Uterus (tissue), 4 donors: ENCODE results near the gene NUP54. TPM values are rescaled to one million over a fixed set of nuclear protein-coding genes. Genes with fewer than 3 reads are reported as not detected.

Source experiments
- DNase-seq, 2 donors: peaks; one replicate each; pipeline ENCODE4 v3.0.0-alpha.2; 2019 to 2020
- H3K27ac ChIP-seq, 2 donors: fragments of 200-600 bp; sonication (generic); 1 replicate in 1 of 2; 2 replicates in 1 of 2; pipeline ENCODE4 v1.5.1; 2016 to 2018
- H3K27me3 ChIP-seq, 2 donors: fragments of 200-600 bp; sonication (generic); one replicate each; pipeline ENCODE4 v1.5.1; 2018 to 2019; ENCODE audit warnings: control low read depth in 1 of 2
- H3K36me3 ChIP-seq, 2 donors: fragments of 200-600 bp; sonication (generic); one replicate each; pipeline ENCODE4 v1.5.1; 2019; ENCODE audit warnings: control low read depth in 1 of 2
- H3K4me1 ChIP-seq, 2 donors: fragments of 200-600 bp; sonication (generic); one replicate each; pipeline ENCODE4 v1.5.1; 2018 to 2019; ENCODE audit warnings: control low read depth in 1 of 2
- H3K4me3 ChIP-seq, 2 donors: fragments of 200-600 bp; sonication (generic); 1 replicate in 1 of 2; 2 replicates in 1 of 2; pipeline ENCODE4 v1.5.1; 2018 to 2019; ENCODE audit warnings: mild to moderate bottlenecking in 1 of 2
- H3K9me3 ChIP-seq, 2 donors: fragments of 200-600 bp; sonication (generic); one replicate each; pipeline ENCODE4 v1.5.1; 2019; ENCODE audit warnings: control low read depth in 1 of 2
- POLR2A ChIP-seq, 2 donors: fragments of 450-650 bp; IDR thresholded peaks; one replicate each; pipeline ENCODE4 v1.6.1; 2016; ENCODE audit warnings: antibody characterized with exemption in 2 of 2, mild to moderate bottlenecking in 1 of 2, moderate library complexity in 1 of 2
- intact Hi-C: fragments of 100-400 bp; cut with DNase I; formaldehyde crosslinking; loops from one replicate; pipeline ENCODE4 v1.15.1; 2023; ENCODE audit warnings: low total_unique reads
- total RNA-seq, 4 donors: library from RNA; depleted of rRNA in 3 of 4; stranded (reverse); fragments of >200 nt in 3 of 4; gene quantifications; one replicate each; pipeline versions ENCODE4 v1.1.0 to v1.2.4, GENCODE V29; 2014 to 2023
- TF ChIP-seq, protein P1 (sequence below), 4 experiments: fragments of 200-600 bp in 2 of 4; fragments of 450-650 bp in 2 of 4; sonication (generic) in 2 of 4; IDR thresholded peaks; one replicate each; pipeline ENCODE4 v1.5.1; 2016 to 2019; ENCODE audit warnings: antibody characterized with exemption in 4 of 4, mild to moderate bottlenecking in 2 of 4, moderate library complexity in 1 of 4
- donor health status: DM: yes; HTN: yes; CAD: no.

The NUP54 gene
- total RNA-seq, 4 donors from 2014 or later = 31.2 to 99.5 (median 62.6) TPM

GRCh38 chr4:76179398-76180318, 31.5 kb upstream of the NUP54 start:
- intact Hi-C loops = no loop called here
- no peaks in the 10 kb centered on the region for H3K36me3 ChIP-seq
- no peak for TF ChIP-seq POLR2A (IDR thresholded peaks at IDR 0.05)
- TF ChIP-seq, protein P1, sequence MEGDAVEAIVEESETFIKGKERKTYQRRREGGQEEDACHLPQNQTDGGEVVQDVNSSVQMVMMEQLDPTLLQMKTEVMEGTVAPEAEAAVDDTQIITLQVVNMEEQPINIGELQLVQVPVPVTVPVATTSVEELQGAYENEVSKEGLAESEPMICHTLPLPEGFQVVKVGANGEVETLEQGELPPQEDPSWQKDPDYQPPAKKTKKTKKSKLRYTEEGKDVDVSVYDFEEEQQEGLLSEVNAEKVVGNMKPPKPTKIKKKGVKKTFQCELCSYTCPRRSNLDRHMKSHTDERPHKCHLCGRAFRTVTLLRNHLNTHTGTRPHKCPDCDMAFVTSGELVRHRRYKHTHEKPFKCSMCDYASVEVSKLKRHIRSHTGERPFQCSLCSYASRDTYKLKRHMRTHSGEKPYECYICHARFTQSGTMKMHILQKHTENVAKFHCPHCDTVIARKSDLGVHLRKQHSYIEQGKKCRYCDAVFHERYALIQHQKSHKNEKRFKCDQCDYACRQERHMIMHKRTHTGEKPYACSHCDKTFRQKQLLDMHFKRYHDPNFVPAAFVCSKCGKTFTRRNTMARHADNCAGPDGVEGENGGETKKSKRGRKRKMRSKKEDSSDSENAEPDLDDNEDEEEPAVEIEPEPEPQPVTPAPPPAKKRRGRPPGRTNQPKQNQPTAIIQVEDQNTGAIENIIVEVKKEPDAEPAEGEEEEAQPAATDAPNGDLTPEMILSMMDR (IDR thresholded peaks at IDR 0.05) = peak; percentile 75 to 96 (median 85)
- H3K27ac ChIP-seq = peak overlapping the region; percentile 23 to 36
- H3K27me3 ChIP-seq = no peaks in the 10 kb centered on the region
- H3K4me1 ChIP-seq = no peaks in the 10 kb centered on the region
- no peak overlapping the region for H3K4me3 ChIP-seq
- no peaks in the 10 kb centered on the region for H3K9me3 ChIP-seq
- DNase-seq = peak; percentile 80 to 86

GRCh38 chr4:76178296-76178695, 30.1 kb upstream of the NUP54 start:
- Histone ChIP-seq H3K36me3 (no peaks in the 10 kb centered on the region), H3K4me1 (no peaks in the 10 kb centered on the region), H3K27me3 (no peaks in the 10 kb centered on the region), H3K4me3 (no peak overlapping the region), H3K9me3 (no peaks in the 10 kb centered on the region), H3K27ac (no peak overlapping the region)
- no peak for TF ChIP-seq POLR2A (IDR thresholded peaks at IDR 0.05)
- TF ChIP-seq, protein P1 (IDR thresholded peaks at IDR 0.05) = no peak
- intact Hi-C loops = no loop called here
- no peak for DNase-seq

- DNase-seq = no peak
- intact Hi-C loops = no loop called here
- TF ChIP-seq POLR2A (IDR thresholded peaks at IDR 0.05) = no peak
- TF ChIP-seq, protein P1 (IDR thresholded peaks at IDR 0.05) = no peak
- Histone ChIP-seq H3K4me3 (no peak overlapping the region), H3K27me3 (no peaks in the 10 kb centered on the region), H3K27ac (no peak overlapping the region), H3K4me1 (no peaks in the 10 kb centered on the region), H3K36me3 (no peaks in the 10 kb centered on the region), H3K9me3 (no peaks in the 10 kb centered on the region)
Observed at GRCh38 chr4:76177709-76178108, 29.5 kb upstream of the NUP54 start.

DNA sequence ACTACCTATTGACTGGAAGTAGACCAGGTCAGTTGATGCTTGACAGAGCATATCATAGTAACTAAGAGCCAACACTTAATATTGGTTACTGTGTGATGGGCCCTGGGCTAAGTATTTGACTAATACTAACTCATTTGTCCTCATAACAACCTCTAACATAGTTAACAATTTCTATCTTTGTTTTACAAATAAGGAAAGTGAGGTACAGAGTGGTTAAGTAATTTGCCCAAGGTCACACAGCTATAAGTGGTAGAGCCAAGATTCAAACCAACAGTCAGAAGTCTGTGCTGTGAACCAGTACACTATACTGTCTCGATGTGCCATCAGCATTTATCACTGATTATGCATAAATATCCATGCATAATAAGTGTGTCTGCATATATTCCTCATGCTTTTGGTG, 27.1 kb upstream of the NUP54 start:
- H3K36me3 ChIP-seq = no peaks in the 10 kb centered on the region
- DNase-seq = no peak
- H3K4me1 ChIP-seq = no peaks in the 10 kb centered on the region
- H3K27me3 ChIP-seq = no peaks in the 10 kb centered on the region
- TF ChIP-seq, protein P1 (IDR thresholded peaks at IDR 0.05) = no peak
- no peak for TF ChIP-seq POLR2A (IDR thresholded peaks at IDR 0.05)
- H3K4me3 ChIP-seq = no peak overlapping the region
- H3K27ac ChIP-seq = no peak overlapping the region
- intact Hi-C loops = no loop called here
- no peaks in the 10 kb centered on the region for H3K9me3 ChIP-seq

- intact Hi-C loops = no loop called here
- no peak for DNase-seq
- Histone ChIP-seq H3K36me3 (no peaks in the 10 kb centered on the region), H3K4me3 (no peak overlapping the region), H3K9me3 (no peaks in the 10 kb centered on the region), H3K27me3 (no peaks in the 10 kb centered on the region), H3K27ac (no peak overlapping the region), H3K4me1 (no peaks in the 10 kb centered on the region)
- TF ChIP-seq POLR2A (IDR thresholded peaks at IDR 0.05) = no peak
- TF ChIP-seq, protein P1 (IDR thresholded peaks at IDR 0.05) = no peak
Observed at GRCh38 chr4:76174216-76174615, 26.0 kb upstream of the NUP54 start.
